Right lobe of liver (tissue), 6 donors: ENCODE results near the gene ELFN1. TPM values are rescaled to one million over a fixed set of nuclear protein-coding genes. Genes with fewer than 3 reads are reported as not detected.
A peak's percentile ranks its signal among the peaks of the same experiment; 100 is the strongest.

ENCODE experiments used
- ATAC-seq, 4 donors: fragments of 200-7000 bp; cut with Tn5 transposase; one replicate each; pipeline ENCODE4 v1.9.1; 2020; ENCODE audit warnings: mild to moderate bottlenecking in 4 of 4, moderate library complexity in 4 of 4
- DNase-seq, 3 donors: peaks; one replicate each; pipeline ENCODE4 v3.0.0-alpha.2; 2020
- H3K27ac ChIP-seq, 3 donors: fragments of 200-600 bp; one replicate each; pipeline ENCODE4 v1.8.0; 2022
- H3K27me3 ChIP-seq, 2 donors: fragments of 200-600 bp; one replicate each; pipeline ENCODE4 v1.8.0; 2022
- H3K36me3 ChIP-seq, 4 donors: fragments of 200-600 bp; sonication (generic) in 1 of 4; one replicate each; pipeline versions ENCODE4 v1.5.1 to v1.8.0; 2017 to 2022; ENCODE audit warnings: control low read depth in 1 of 4
- H3K4me1 ChIP-seq, 4 donors: fragments of 200-600 bp; sonication (generic) in 1 of 4; one replicate each; pipeline versions ENCODE4 v1.5.1 to v1.8.0; 2017 to 2022; ENCODE audit warnings: control low read depth in 1 of 4
- H3K4me3 ChIP-seq, 3 donors: fragments of 200-600 bp; one replicate each; pipeline ENCODE4 v1.8.0; 2022
- H3K9me3 ChIP-seq, 4 donors: fragments of 200-600 bp; sonication (generic) in 1 of 4; one replicate each; pipeline versions ENCODE4 v1.5.1 to v1.8.0; 2017 to 2022; ENCODE audit warnings: control low read depth in 1 of 4
- CTCF ChIP-seq, 4 donors: fragments of 200-600 bp in 3 of 4; fragments of 450-650 bp in 1 of 4; IDR thresholded peaks; one replicate each; pipeline versions ENCODE4 v1.5.1 to v1.8.0; 2016 to 2022; ENCODE audit warnings: antibody characterized with exemption in 4 of 4, mild to moderate bottlenecking in 2 of 4
- POLR2A ChIP-seq: fragments of 450-650 bp; IDR thresholded peaks from one replicate; pipeline ENCODE4 v1.6.1; 2017; ENCODE audit warnings: antibody characterized with exemption, mild to moderate bottlenecking
- WGBS: methylation state at CpG from one replicate; pipeline ENCODE4 v1.1.6; 2018; ENCODE audit warnings: low coverage, low lambda C conversion rate; ENCODE audit not compliant: insufficient coverage; ENCODE audit errors: missing lambda C conversion rate; 5-methylcytosine and 5-hydroxymethylcytosine counted together
- intact Hi-C, 2 donors: fragments of 100-400 bp; cut with DNase I; formaldehyde crosslinking; loops; one replicate each; pipeline versions ENCODE4 v1.11.2 to v1.14.1; 2022
- total RNA-seq, 6 experiments: library from RNA; depleted of rRNA in 2 of 6; stranded (reverse); fragments of >200 nt in 2 of 6; fragmentation: NEBNext Ultra II Directional in 3 of 6; extraction: Animal tissue kit (Norgen Biotek cat#: 25700) in 3 of 6; gene quantifications; one replicate each; pipeline versions ENCODE4 v1.1.0 to v1.2.4, GENCODE V29; 2016 to 2023
- donor health status: DM: no; HTN: yes; CAD: no.
- donor health status: DM: no; HTN: no; CAD: no.
- donor health status: DM: no; HTN: no; CAD: no.
- donor health status: DM: no; HTN: yes; CAD: no.
- donor health status: DM: no; HTN: yes; CAD: no.

Gene ELFN1
- total RNA-seq, 6 experiments from 2014 or later: 5.4 to 13.0 (median 7.5) TPM

GRCh38 chr7:1643270-1644092, 26.6 kb upstream of the ELFN1 start:
- 81% methylated on average over 8 of the region's 11 CpGs for WGBS
- H3K36me3 ChIP-seq: no peaks in the 10 kb centered on the region
- no peaks in the 10 kb centered on the region for H3K27me3 ChIP-seq
- no peak for DNase-seq
- intact Hi-C loops: no loop called here
- no peak overlapping the region for H3K27ac ChIP-seq
- H3K9me3 ChIP-seq: no peaks in the 10 kb centered on the region
- no peak for ATAC-seq
- H3K4me1 ChIP-seq: no peaks in the 10 kb centered on the region
- TF ChIP-seq CTCF (IDR thresholded peaks at IDR 0.05) (no peak), POLR2A (no peak)
- no peak overlapping the region for H3K4me3 ChIP-seq

- intact Hi-C loops: no loop called here
- H3K27ac ChIP-seq: no peak overlapping the region
- H3K4me1 ChIP-seq: no peaks in the 10 kb centered on the region
- ATAC-seq: no peak
- no peaks in the 10 kb centered on the region for H3K9me3 ChIP-seq
- H3K27me3 ChIP-seq: no peaks in the 10 kb centered on the region
- WGBS: 81% methylated on average over 13 of the region's 23 CpGs
- H3K4me3 ChIP-seq: no peak overlapping the region
- no peak for TF ChIP-seq POLR2A
- no peak for TF ChIP-seq CTCF (IDR thresholded peaks at IDR 0.05)
- DNase-seq: peak in 1 of 3 donors; percentile 36
- H3K36me3 ChIP-seq: no peaks in the 10 kb centered on the region
These were observed 25.6 kb upstream of the ELFN1 start for GRCh38 chr7:1644341-1645070.

GRCh38 chr7:1645071-1645409, 25.0 kb upstream of the ELFN1 start:
- no peaks in the 10 kb centered on the region for H3K9me3 ChIP-seq
- intact Hi-C loops: no loop called here
- TF ChIP-seq POLR2A: no peak
- no peak for TF ChIP-seq CTCF (IDR thresholded peaks at IDR 0.05)
- DNase-seq: peak in 1 of 3 donors; percentile 43
- no peaks in the 10 kb centered on the region for H3K27me3 ChIP-seq
- no peak for ATAC-seq
- no peak overlapping the region for H3K27ac ChIP-seq
- no peak overlapping the region for H3K4me3 ChIP-seq
- H3K4me1 ChIP-seq: no peaks in the 10 kb centered on the region
- H3K36me3 ChIP-seq: no peaks in the 10 kb centered on the region
- 43% methylated on average over 8 of the region's 11 CpGs for WGBS

GRCh38 chr7:1645476-1645875, 24.6 kb upstream of the ELFN1 start:
- H3K27ac ChIP-seq: no peak overlapping the region
- no peaks in the 10 kb centered on the region for H3K27me3 ChIP-seq
- no peaks in the 10 kb centered on the region for H3K36me3 ChIP-seq
- no CpG with 5 or more reads among the region's 13 CpGs for WGBS
- H3K4me1 ChIP-seq: no peaks in the 10 kb centered on the region
- TF ChIP-seq CTCF (IDR thresholded peaks at IDR 0.05): no peak
- TF ChIP-seq POLR2A: no peak
- peak in 1 of 3 donors; percentile 44 for DNase-seq
- H3K9me3 ChIP-seq: no peaks in the 10 kb centered on the region
- no peak for ATAC-seq
- H3K4me3 ChIP-seq: no peak overlapping the region
- intact Hi-C loops: no loop called here
